K562 treated with DMSO at 1 percent for 24 hours (cell line): ENCODE data around the gene C11orf86. TPM values are rescaled to one million over a fixed set of nuclear protein-coding genes. Genes with fewer than 3 reads are reported as not detected.

ENCODE experiments used
- total RNA-seq: library from RNA; unstranded; fragments of 300-600 nt; gene quantifications from 2 replicates; pipeline ENCODE4 v1.2.3, GENCODE V29; 2022; ENCODE audit warnings: low read depth; ENCODE audit not compliant: insufficient read depth

C11orf86 gene, protein sequence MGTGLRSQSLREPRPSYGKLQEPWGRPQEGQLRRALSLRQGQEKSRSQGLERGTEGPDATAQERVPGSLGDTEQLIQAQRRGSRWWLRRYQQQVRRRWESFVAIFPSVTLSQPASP
- not detected in 2 replicates for total RNA-seq

DNA sequence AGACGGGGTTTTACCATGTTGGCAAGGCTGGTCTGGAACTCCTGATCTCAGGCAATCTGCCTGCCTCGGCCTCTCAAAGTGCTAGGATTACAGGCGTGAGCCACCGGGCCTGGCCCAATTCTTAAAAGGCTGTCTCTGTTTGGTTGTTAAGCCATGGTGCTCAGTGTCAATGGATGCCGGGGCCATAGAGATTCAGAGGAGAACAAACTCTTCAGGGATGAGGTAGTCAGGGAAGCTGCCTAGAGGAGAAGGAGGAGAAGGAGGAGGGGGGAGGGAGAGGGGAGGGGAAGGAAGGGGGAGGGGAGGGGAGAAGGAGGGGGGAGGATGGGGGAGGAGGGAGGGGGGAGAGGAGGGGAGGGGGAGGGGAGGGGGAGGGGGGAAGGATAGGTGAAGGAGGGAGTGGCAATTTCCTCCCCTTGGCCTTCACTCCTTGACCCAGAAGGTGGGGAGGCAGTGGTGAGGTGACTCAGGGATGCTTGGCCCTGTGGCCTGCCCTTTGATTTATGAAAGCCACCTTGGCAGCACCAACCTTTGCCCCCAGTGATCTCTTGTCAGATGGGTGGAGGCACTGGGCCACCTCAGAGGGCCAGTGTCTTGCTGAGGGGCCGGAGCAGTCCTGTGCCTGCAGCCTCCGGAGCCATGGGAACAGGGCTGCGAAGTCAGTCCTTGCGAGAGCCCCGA, at the start of gene C11orf86:
C11orf86 (plus strand) TSS at position 581 of the 681 bp plus-strand sequence; CDS start at position 640, 59 bp downstream.

GRCh38 chr11:66958232-66958955, 16.7 kb upstream of the C11orf86 start, which contains the start of gene PC:
Gene PC (minus strand): TSS chr11:66958383. CDS start chr11:66872159, 86,224 bp downstream.

GRCh38 chr11:67022961-67023956, 48.2 kb downstream of the C11orf86 start, which contains the start of gene SYT12:
Gene SYT12 (plus strand): TSS chr11:67023134. CDS start chr11:67030145, 7,011 bp downstream.

Other genes starting within 250 kb of the C11orf86 start
- 16.2 and 19.8 TPM in 2 replicates for gene SPTBN2, start 246.1 kb upstream of the C11orf86 start, total RNA-seq
- gene RCE1, start 131.9 kb upstream of the C11orf86 start, total RNA-seq = 46.4 and 56.5 TPM in 2 replicates
- gene LRFN4, start 118.2 kb upstream of the C11orf86 start, total RNA-seq = 20.0 and 26.4 TPM in 2 replicates
- 25.8 and 43.3 TPM in 2 replicates for gene PC, start 16.9 kb upstream of the C11orf86 start, total RNA-seq
- gene SYT12, start 47.8 kb downstream of the C11orf86 start, total RNA-seq = 0.60 and 0.64 TPM in 2 replicates
- gene RHOD, start 81.5 kb downstream of the C11orf86 start, total RNA-seq = not detected in 2 replicates
- gene KDM2A, start 144.0 kb downstream of the C11orf86 start, total RNA-seq = 32.5 and 34.0 TPM in 2 replicates